ENCODE data around the gene SERHL2. TPM values are rescaled to one million over a fixed set of nuclear protein-coding genes. Genes with fewer than 3 reads are reported as not detected.
"Not testable (repeated sequence)": the region's sequence is repeated elsewhere in the genome, so short reads cannot be mapped to it uniquely, and the experiment has no call there.

SERHL2 gene
- total and polyA plus RNA-seq, 4 donors: 1.7 to 3.3 (median 2.6) TPM

- no peak for TF ChIP-seq CTCF (IDR thresholded peaks at IDR 0.05; ENCODE audit: control extremely low read depth, extremely low read depth)
- Histone ChIP-seq H3K27me3 (ENCODE audit: control insufficient read depth in 3 of 3, insufficient read depth in 3 of 3, low read length in 2 of 3) (no peaks in the 10 kb centered on the region), H3K4me3 (no peak overlapping the region), H3K27ac (ENCODE audit: low read depth in 1 of 2, low read length in 1 of 2) (peak overlapping the region in 1 of 2 donors; percentile 9), H3K9me3 (ENCODE audit: control insufficient read depth in 4 of 4, insufficient read depth in 3 of 4, low read length in 3 of 4) (peaks cover 0 to 2% (median 0%) of the 10 kb centered on the region in 4 donors), H3K36me3 (ENCODE audit: control insufficient read depth in 4 of 4, insufficient read depth in 4 of 4, low read length in 4 of 4) (peaks cover 12 to 33% (median 23%) of the 10 kb centered on the region in 4 donors), H3K4me1 (ENCODE audit: control insufficient read depth in 5 of 5, insufficient read depth in 5 of 5, low read length in 5 of 5) (peaks cover 8 to 24% (median 15%) of the 10 kb centered on the region in 5 donors), H3K9ac (ENCODE audit: insufficient read depth in 1 of 2, low read length in 2 of 2) (no peak overlapping the region)
- ATAC-seq (ENCODE audit: insufficient read depth, low FRiP score) (no peak), DNase-seq (peak in 1 of 3 donors; percentile 32)
- 55 to 73% methylated on average over 3 of the region's 3 CpGs for WGBS, 2 donors
Observed at GRCh38 chr22:42604403-42604802, 50.6 kb downstream of the SERHL2 start.

DNA sequence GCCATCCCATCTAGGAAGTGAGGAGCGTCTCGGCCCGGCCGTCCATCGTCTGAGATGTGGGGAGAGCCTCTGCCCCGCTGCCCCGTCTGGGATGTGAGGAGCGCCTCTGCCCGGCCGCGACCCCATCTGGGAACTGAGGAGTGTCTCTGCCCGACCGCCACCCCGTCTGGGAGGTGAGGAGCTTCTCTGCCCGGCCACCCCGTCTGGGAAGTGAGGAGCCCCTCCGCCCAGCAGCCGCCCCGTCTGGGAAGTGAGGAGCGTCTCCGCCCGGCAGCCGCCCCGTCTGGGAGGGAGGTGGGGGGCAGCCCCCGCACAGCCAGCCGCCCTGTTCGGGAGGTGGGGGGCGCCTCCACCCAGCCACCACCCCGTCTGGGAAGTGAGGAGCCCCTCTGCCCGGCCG, 53.9 kb downstream of the SERHL2 start:
- WGBS, 2 donors: 90 to 91% methylated on average over 28 to 31 of the region's 31 CpGs
- DNase-seq; H3K4me3 ChIP-seq; H3K9me3 ChIP-seq (ENCODE audit: control insufficient read depth in 4 of 4, insufficient read depth in 3 of 4, low read length in 3 of 4); ATAC-seq (ENCODE audit: insufficient read depth, low FRiP score); H3K27me3 ChIP-seq (ENCODE audit: control insufficient read depth in 3 of 3, insufficient read depth in 3 of 3, low read length in 2 of 3); H3K27ac ChIP-seq (ENCODE audit: low read depth in 1 of 2, low read length in 1 of 2); H3K9ac ChIP-seq (ENCODE audit: insufficient read depth in 1 of 2, low read length in 2 of 2): not testable (repeated sequence)
- peaks cover 13 to 46% (median 42%) of the 10 kb centered on the region in 5 donors for H3K4me1 ChIP-seq (ENCODE audit: control insufficient read depth in 5 of 5, insufficient read depth in 5 of 5, low read length in 5 of 5)
- H3K36me3 ChIP-seq (ENCODE audit: control insufficient read depth in 4 of 4, insufficient read depth in 4 of 4, low read length in 4 of 4): peaks cover under 1 to 19% (median 8%) of the 10 kb centered on the region in 4 donors

DNA sequence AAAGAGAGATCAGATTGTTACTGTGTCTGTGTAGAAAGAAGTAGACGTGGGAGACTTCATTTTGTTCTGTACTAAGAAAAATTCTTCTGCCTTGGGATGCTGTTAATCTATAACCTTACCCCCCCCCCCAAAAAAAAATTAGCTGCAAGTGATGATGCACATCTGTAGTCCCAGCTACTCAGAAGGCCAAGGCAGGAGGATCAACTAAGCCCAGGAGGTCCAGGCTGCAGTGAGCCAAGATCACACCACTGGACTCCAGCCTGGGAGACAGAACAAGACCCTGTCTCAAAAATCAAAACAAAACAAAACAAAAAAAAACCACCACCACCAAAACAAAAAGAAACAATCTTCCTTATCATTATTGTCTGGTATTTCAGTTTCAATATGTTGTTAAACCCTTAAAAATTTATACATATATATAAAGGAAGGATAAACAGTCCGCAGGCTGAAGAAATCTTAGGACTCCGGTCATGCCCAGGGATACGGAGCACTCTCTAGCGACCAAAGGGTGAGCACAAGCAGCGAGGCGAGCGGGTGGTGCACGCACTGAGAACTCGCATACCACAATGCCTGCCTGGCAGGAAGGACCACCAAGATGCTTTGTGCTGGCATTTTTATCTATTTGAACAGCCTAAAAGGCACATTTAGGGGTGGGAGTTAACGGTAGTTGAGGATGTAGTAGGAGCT, 54.5 kb downstream of the SERHL2 start:
- 69 to 74% methylated on average over 11 of the region's 11 CpGs for WGBS, 2 donors
- no peaks in the 10 kb centered on the region for H3K9me3 ChIP-seq (ENCODE audit: control insufficient read depth in 4 of 4, insufficient read depth in 3 of 4, low read length in 3 of 4)
- peaks cover 19 to 52% (median 43%) of the 10 kb centered on the region in 5 donors for H3K4me1 ChIP-seq (ENCODE audit: control insufficient read depth in 5 of 5, insufficient read depth in 5 of 5, low read length in 5 of 5)
- DNase-seq: peak; percentile 77 to 88 (median 87)
- peaks cover 0 to 18% (median 5%) of the 10 kb centered on the region in 4 donors for H3K36me3 ChIP-seq (ENCODE audit: control insufficient read depth in 4 of 4, insufficient read depth in 4 of 4, low read length in 4 of 4)
- ATAC-seq (ENCODE audit: insufficient read depth, low FRiP score): no peak
- no peak overlapping the region for H3K9ac ChIP-seq (ENCODE audit: insufficient read depth in 1 of 2, low read length in 2 of 2)
- H3K27me3 ChIP-seq (ENCODE audit: control insufficient read depth in 3 of 3, insufficient read depth in 3 of 3, low read length in 2 of 3): no peaks in the 10 kb centered on the region
- no peak overlapping the region for H3K4me3 ChIP-seq
- no peak for TF ChIP-seq CTCF (IDR thresholded peaks at IDR 0.05; ENCODE audit: control extremely low read depth, extremely low read depth)
- peak overlapping the region; percentile 45 to 80 for H3K27ac ChIP-seq (ENCODE audit: low read depth in 1 of 2, low read length in 1 of 2)

GRCh38 chr22:42608823-42609361, 55.1 kb downstream of the SERHL2 start:
- DNase-seq (peak in 1 of 3 donors; percentile 50), ATAC-seq (ENCODE audit: insufficient read depth, low FRiP score) (peak; percentile 15)
- Histone ChIP-seq H3K4me1 (ENCODE audit: control insufficient read depth in 5 of 5, insufficient read depth in 5 of 5, low read length in 5 of 5) (peaks cover 20 to 58% (median 46%) of the 10 kb centered on the region in 5 donors), H3K4me3 (no peak overlapping the region), H3K9me3 (ENCODE audit: control insufficient read depth in 4 of 4, insufficient read depth in 3 of 4, low read length in 3 of 4) (no peaks in the 10 kb centered on the region), H3K27ac (ENCODE audit: low read depth in 1 of 2, low read length in 1 of 2) (peak overlapping the region; percentile 45 to 80), H3K9ac (ENCODE audit: insufficient read depth in 1 of 2, low read length in 2 of 2) (no peak overlapping the region), H3K36me3 (ENCODE audit: control insufficient read depth in 4 of 4, insufficient read depth in 4 of 4, low read length in 4 of 4) (peaks cover 0 to 18% (median 5%) of the 10 kb centered on the region in 4 donors), H3K27me3 (ENCODE audit: control insufficient read depth in 3 of 3, insufficient read depth in 3 of 3, low read length in 2 of 3) (no peaks in the 10 kb centered on the region)
- TF ChIP-seq CTCF (IDR thresholded peaks at IDR 0.05; ENCODE audit: control extremely low read depth, extremely low read depth): no peak
- 62 to 76% methylated on average over 11 of the region's 11 CpGs for WGBS, 2 donors

All from lung (tissue), 12 donors.